HCT116 (cell line): Measurements from ENCODE around the gene CBLB. TPM values are rescaled to one million over a fixed set of nuclear protein-coding genes. Genes with fewer than 3 reads are reported as not detected.

Experiments used
- ATAC-seq: fragments of 200-7000 bp; cut with Tn5 transposase; 2 replicates; pipeline ENCODE4 v1.9.1; 2020; ENCODE audit warnings: mild to moderate bottlenecking, moderate library complexity
- BruUV-seq: library from RNA; stranded (reverse); fragments of 400-500 nt; replicated peaks from 2 replicates; lab custom pipeline; 2021; lab: Mats Ljungman, UMichigan
- CTCF ChIA-PET: fragments of 300-600 bp; sonication (Branson Sonifier 250); formaldehyde crosslinking; loops from one replicate; lab custom pipeline; 2021; ENCODE audit warnings: antibody characterized with exemption; lab: Charles Lee
- POLR2A ChIA-PET: fragments of 300-600, 350-600 bp; sonication (Branson Sonifier 250); formaldehyde crosslinking; loops from one replicate; lab custom pipeline; 2021; ENCODE audit warnings: antibody characterized with exemption; lab: Charles Lee
- RAD21 ChIA-PET, 2 experiments: fragments of 300-600 bp; sonication (Branson Sonifier 250); formaldehyde crosslinking; loops; one replicate each; lab custom pipeline; 2023; ENCODE audit warnings: low total read pairs in 2 of 2; ENCODE audit not compliant: uncharacterized antibody in 2 of 2, unreplicated experiment in 2 of 2, low non-redundant PET in 1 of 2; lab: Charles Lee
- DNase-seq: peaks from one replicate; pipeline ENCODE4 v3.0.0-alpha.2; 2010; ENCODE audit warnings: low read depth, low spot score
- H2AFZ ChIP-seq: fragments of 200-600 bp; shearing (Covaris generic), sonication (generic); 2 replicates; pipeline ENCODE4 v1.6.1; 2017; ENCODE audit warnings: low read depth, mixed run types, mixed read lengths, antibody characterized with exemption, low read length; ENCODE audit not compliant: poor library complexity, severe bottlenecking
- H3K27ac ChIP-seq: 2 replicates; pipeline ENCODE4 v1.5.1; 2012; ENCODE audit warnings: low read depth, low read length
- H3K27me3 ChIP-seq: fragments of 200-600 bp; sonication (generic); 2 replicates; pipeline ENCODE4 v1.6.1; 2016; ENCODE audit warnings: mixed run types, low read length, mixed read lengths; ENCODE audit not compliant: insufficient read depth
- H3K36me3 ChIP-seq, 2 experiments: fragments of 200-500 bp in 1 of 2; fragments of 200-600 bp in 1 of 2; sonication (Bioruptor generic) in 1 of 2; sonication (generic) in 1 of 2; 2 replicates each; pipeline versions ENCODE4 v1.5.1 to v1.6.1; 2014 to 2016; ENCODE audit warnings: low read length in 2 of 2, inconsistent platforms in 1 of 2, mixed read lengths in 1 of 2, mixed run types in 1 of 2; ENCODE audit not compliant: insufficient read depth in 2 of 2, control insufficient read depth in 1 of 2
- H3K4me1 ChIP-seq, 2 experiments: fragments of 200-600 bp in 1 of 2; sonication (generic) in 1 of 2; 2 replicates each; pipeline versions ENCODE4 v1.5.1 to v1.6.1; 2012 to 2017; ENCODE audit warnings: low read length in 2 of 2, inconsistent platforms in 1 of 2, mild to moderate bottlenecking in 1 of 2, mixed read lengths in 1 of 2, mixed run types in 1 of 2, moderate library complexity in 1 of 2; ENCODE audit not compliant: insufficient read depth in 2 of 2, control insufficient read depth in 1 of 2
- H3K4me2 ChIP-seq: fragments of 200-600 bp; sonication (generic); 2 replicates; pipeline ENCODE4 v1.6.1; 2017; ENCODE audit warnings: mixed run types, low read length, mixed read lengths
- H3K4me3 ChIP-seq, 2 experiments: fragments of 200-600 bp in 1 of 2; sonication (generic) in 1 of 2; replicated peaks in 1 of 2; 2 replicates each; pipeline ENCODE4 v1.5.1; 2011 to 2016; ENCODE audit warnings: low read length in 2 of 2, control low read depth in 1 of 2, low read depth in 1 of 2, mild to moderate bottlenecking in 1 of 2, mixed read lengths in 1 of 2, mixed run types in 1 of 2
- H3K79me2 ChIP-seq: fragments of 200-600 bp; sonication (generic); 2 replicates; pipeline ENCODE4 v1.6.1; 2017; ENCODE audit warnings: mild to moderate bottlenecking, mixed run types, low read length, moderate library complexity, mixed read lengths; ENCODE audit not compliant: insufficient read depth
- H3K9ac ChIP-seq: fragments of 200-600 bp; sonication (generic); 2 replicates; pipeline ENCODE4 v1.6.1; 2016; ENCODE audit warnings: low read length, mixed read lengths
- H3K9me2 ChIP-seq: fragments of 200-600 bp; sonication (generic), shearing (Covaris generic); 2 replicates; pipeline ENCODE4 v1.6.1; 2017; ENCODE audit warnings: mixed run types, mild to moderate bottlenecking, moderate library complexity; ENCODE audit not compliant: insufficient read depth
- H3K9me3 ChIP-seq, 2 experiments: fragments of 200-500 bp in 1 of 2; fragments of 200-600 bp in 1 of 2; sonication (Bioruptor generic) in 1 of 2; sonication (generic) in 1 of 2; 2 replicates each; pipeline ENCODE4 v1.6.1; 2014 to 2017; ENCODE audit warnings: low read length in 2 of 2, mixed read lengths in 2 of 2, inconsistent platforms in 1 of 2, low read depth in 1 of 2, mild to moderate bottlenecking in 1 of 2, mixed run types in 1 of 2, moderate library complexity in 1 of 2; ENCODE audit not compliant: control insufficient read depth in 1 of 2, insufficient read depth in 1 of 2
- H4K20me1 ChIP-seq: fragments of 200-600 bp; sonication (generic), shearing (Covaris generic); 2 replicates; pipeline ENCODE4 v1.6.1; 2017; ENCODE audit warnings: mixed run types, mild to moderate bottlenecking, moderate library complexity; ENCODE audit not compliant: insufficient read depth
- CBX3 ChIP-seq: IDR thresholded peaks from 2 replicates; pipeline ENCODE4 v1.6.1; 2012; ENCODE audit warnings: low read depth
- CEBPB ChIP-seq: IDR thresholded peaks from 2 replicates; pipeline ENCODE4 v1.6.1; 2012; ENCODE audit warnings: low read depth
- EGR1 ChIP-seq: IDR thresholded peaks from 2 replicates; pipeline ENCODE4 v1.6.1; 2012; ENCODE audit warnings: low read depth
- ELF1 ChIP-seq: IDR thresholded peaks from 2 replicates; pipeline ENCODE4 v1.6.1; 2012; ENCODE audit warnings: low read depth, borderline replicate concordance
- EZH2 ChIP-seq: fragments of 200-600 bp; sonication (generic); IDR thresholded peaks from 2 replicates; pipeline ENCODE4 v1.6.1; 2017; ENCODE audit warnings: antibody characterized with exemption, mixed run types
- FOSL1 ChIP-seq: IDR thresholded peaks from 2 replicates; pipeline ENCODE4 v1.6.1; 2012; ENCODE audit warnings: low read depth
- JUND ChIP-seq: IDR thresholded peaks from 2 replicates; pipeline ENCODE4 v1.6.1; 2012
- POLR2A ChIP-seq: IDR thresholded peaks from 2 replicates; pipeline ENCODE4 v1.7.0; 2011; ENCODE audit warnings: borderline replicate concordance; ENCODE audit not compliant: insufficient read depth, insufficient read length; ENCODE audit errors: extremely low read depth
- POLR2AphosphoS5 ChIP-seq: IDR thresholded peaks from 2 replicates; pipeline ENCODE4 v1.6.1; 2011; ENCODE audit warnings: mild to moderate bottlenecking, low read depth, low read length, moderate library complexity
- RAD21 ChIP-seq: IDR thresholded peaks from 2 replicates; pipeline ENCODE4 v1.6.1; 2012; ENCODE audit warnings: low read depth, mild to moderate bottlenecking
- SIN3A ChIP-seq: IDR thresholded peaks from 2 replicates; pipeline ENCODE4 v1.6.1; 2012; ENCODE audit warnings: low read depth
- SP1 ChIP-seq: IDR thresholded peaks from 2 replicates; pipeline ENCODE4 v1.6.1; 2012; ENCODE audit warnings: low read depth
- TCF7L2 ChIP-seq: IDR thresholded peaks from 2 replicates; pipeline ENCODE4 v1.7.0; 2011; ENCODE audit warnings: borderline replicate concordance, inconsistent platforms; ENCODE audit not compliant: insufficient read depth, insufficient read length; ENCODE audit errors: extremely low read depth
- YY1 ChIP-seq: IDR thresholded peaks from 2 replicates; pipeline ENCODE4 v1.6.1; 2011; ENCODE audit warnings: low read length, low read depth, moderate library complexity, mild to moderate bottlenecking; ENCODE audit not compliant: insufficient replicate concordance; ENCODE audit errors: extremely low read depth
- ZFX ChIP-seq: fragments of 450-650 bp; IDR thresholded peaks from 2 replicates; pipeline ENCODE4 v1.6.1; 2017
- intact Hi-C: fragments of 100-400 bp; cut with micrococcal nuclease; formaldehyde crosslinking; loops from 2 replicates; pipeline ENCODE4 v1.10.0; 2022
- total RNA-seq: library from RNA; stranded (reverse); gene quantifications from one replicate; pipeline ENCODE4 v1.2.1, GENCODE V29; 2021; ENCODE audit not compliant: unreplicated experiment
- TF ChIP-seq, protein P1 (sequence below): IDR thresholded peaks from 2 replicates; pipeline ENCODE4 v1.6.1; 2012
- TF ChIP-seq, protein P2 (sequence below): IDR thresholded peaks from 2 replicates; pipeline ENCODE4 v1.6.1; 2012; ENCODE audit warnings: low read depth
- TF ChIP-seq, protein P3 (sequence below): IDR thresholded peaks from 2 replicates; pipeline ENCODE4 v1.6.1; 2011; ENCODE audit warnings: mild to moderate bottlenecking, low read length, moderate library complexity; ENCODE audit not compliant: insufficient replicate concordance; ENCODE audit errors: extremely low read depth
- TF ChIP-seq, protein P4 (sequence below): IDR thresholded peaks from 2 replicates; pipeline ENCODE4 v1.6.1; 2012
- TF ChIP-seq, protein P5 (sequence below), 3 experiments: fragments of 200-600 bp in 1 of 3; sonication (generic) in 1 of 3; IDR thresholded peaks in 2 of 3; conservative IDR thresholded peaks in 1 of 3; 2 replicates each; pipeline ENCODE4 v1.5.1; 2012 to 2017; ENCODE audit warnings: low read depth in 2 of 3, low read length in 2 of 3, antibody characterized with exemption in 1 of 3, borderline replicate concordance in 1 of 3, control low read depth in 1 of 3, mild to moderate bottlenecking in 1 of 3, mixed read lengths in 1 of 3, mixed run types in 1 of 3, moderate library complexity in 1 of 3; ENCODE audit not compliant: insufficient read depth in 1 of 3

The CBLB gene
- total RNA-seq, 1 experiment from 2014 or later: 10.4 TPM

DNA sequence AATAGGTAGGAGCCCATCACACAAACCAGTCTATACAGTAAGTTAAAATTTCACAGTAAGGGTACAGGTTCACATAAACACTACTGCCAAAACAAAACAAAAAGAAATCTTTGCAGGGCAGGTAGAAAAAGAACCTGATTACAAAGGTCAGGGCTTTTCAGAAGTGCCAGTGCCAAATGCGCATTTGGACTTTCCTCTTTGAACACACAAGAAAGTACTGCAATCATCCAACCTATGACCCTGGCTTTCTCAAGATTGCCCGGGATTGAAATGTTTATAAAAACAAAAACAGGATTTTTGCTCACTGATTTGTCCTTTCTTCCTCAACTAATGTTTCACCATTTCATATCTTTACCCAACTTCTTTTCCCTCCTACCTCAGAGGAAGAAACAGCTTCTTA, 47.4 kb downstream of the CBLB start:
- ChIA-PET POLR2A (no interaction called here), CTCF (no interaction called here), RAD21 (no interaction called here)
- Histone ChIP-seq H2AFZ (no peak overlapping the region), H3K27ac (no peak overlapping the region), H3K4me1 (peaks cover 20 to 22% of the 10 kb centered on the region in 2 experiments), H3K9me3 (no peaks in the 10 kb centered on the region), H4K20me1 (no peaks in the 10 kb centered on the region), H3K9me2 (no peaks in the 10 kb centered on the region), H3K36me3 (no peaks in the 10 kb centered on the region), H3K9ac (no peak overlapping the region), H3K79me2 (no peaks in the 10 kb centered on the region), H3K4me2 (no peak overlapping the region), H3K27me3 (no peaks in the 10 kb centered on the region), H3K4me3 (no peak overlapping the region)
- intact Hi-C loops: no loop called here
- no TSS peak for BruUV-seq
- no peak for TF ChIP-seq JUND
- no peak for TF ChIP-seq RAD21
- no peak for TF ChIP-seq CBX3
- TF ChIP-seq POLR2A: no peak
- no peak for TF ChIP-seq SIN3A
- TF ChIP-seq, protein P1, sequence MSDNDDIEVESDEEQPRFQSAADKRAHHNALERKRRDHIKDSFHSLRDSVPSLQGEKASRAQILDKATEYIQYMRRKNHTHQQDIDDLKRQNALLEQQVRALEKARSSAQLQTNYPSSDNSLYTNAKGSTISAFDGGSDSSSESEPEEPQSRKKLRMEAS: no peak
- TF ChIP-seq YY1: no peak
- TF ChIP-seq EZH2: no peak
- TF ChIP-seq, protein P2, sequence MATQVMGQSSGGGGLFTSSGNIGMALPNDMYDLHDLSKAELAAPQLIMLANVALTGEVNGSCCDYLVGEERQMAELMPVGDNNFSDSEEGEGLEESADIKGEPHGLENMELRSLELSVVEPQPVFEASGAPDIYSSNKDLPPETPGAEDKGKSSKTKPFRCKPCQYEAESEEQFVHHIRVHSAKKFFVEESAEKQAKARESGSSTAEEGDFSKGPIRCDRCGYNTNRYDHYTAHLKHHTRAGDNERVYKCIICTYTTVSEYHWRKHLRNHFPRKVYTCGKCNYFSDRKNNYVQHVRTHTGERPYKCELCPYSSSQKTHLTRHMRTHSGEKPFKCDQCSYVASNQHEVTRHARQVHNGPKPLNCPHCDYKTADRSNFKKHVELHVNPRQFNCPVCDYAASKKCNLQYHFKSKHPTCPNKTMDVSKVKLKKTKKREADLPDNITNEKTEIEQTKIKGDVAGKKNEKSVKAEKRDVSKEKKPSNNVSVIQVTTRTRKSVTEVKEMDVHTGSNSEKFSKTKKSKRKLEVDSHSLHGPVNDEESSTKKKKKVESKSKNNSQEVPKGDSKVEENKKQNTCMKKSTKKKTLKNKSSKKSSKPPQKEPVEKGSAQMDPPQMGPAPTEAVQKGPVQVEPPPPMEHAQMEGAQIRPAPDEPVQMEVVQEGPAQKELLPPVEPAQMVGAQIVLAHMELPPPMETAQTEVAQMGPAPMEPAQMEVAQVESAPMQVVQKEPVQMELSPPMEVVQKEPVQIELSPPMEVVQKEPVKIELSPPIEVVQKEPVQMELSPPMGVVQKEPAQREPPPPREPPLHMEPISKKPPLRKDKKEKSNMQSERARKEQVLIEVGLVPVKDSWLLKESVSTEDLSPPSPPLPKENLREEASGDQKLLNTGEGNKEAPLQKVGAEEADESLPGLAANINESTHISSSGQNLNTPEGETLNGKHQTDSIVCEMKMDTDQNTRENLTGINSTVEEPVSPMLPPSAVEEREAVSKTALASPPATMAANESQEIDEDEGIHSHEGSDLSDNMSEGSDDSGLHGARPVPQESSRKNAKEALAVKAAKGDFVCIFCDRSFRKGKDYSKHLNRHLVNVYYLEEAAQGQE: no peak
- no peak for TF ChIP-seq CEBPB
- TF ChIP-seq, protein P3, sequence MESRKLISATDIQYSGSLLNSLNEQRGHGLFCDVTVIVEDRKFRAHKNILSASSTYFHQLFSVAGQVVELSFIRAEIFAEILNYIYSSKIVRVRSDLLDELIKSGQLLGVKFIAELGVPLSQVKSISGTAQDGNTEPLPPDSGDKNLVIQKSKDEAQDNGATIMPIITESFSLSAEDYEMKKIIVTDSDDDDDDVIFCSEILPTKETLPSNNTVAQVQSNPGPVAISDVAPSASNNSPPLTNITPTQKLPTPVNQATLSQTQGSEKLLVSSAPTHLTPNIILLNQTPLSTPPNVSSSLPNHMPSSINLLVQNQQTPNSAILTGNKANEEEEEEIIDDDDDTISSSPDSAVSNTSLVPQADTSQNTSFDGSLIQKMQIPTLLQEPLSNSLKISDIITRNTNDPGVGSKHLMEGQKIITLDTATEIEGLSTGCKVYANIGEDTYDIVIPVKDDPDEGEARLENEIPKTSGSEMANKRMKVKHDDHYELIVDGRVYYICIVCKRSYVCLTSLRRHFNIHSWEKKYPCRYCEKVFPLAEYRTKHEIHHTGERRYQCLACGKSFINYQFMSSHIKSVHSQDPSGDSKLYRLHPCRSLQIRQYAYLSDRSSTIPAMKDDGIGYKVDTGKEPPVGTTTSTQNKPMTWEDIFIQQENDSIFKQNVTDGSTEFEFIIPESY: no peak
- no peak for TF ChIP-seq ZFX
- no peak for TF ChIP-seq POLR2AphosphoS5
- no peak for TF ChIP-seq EGR1
- TF ChIP-seq ELF1: no peak
- TF ChIP-seq, protein P4, sequence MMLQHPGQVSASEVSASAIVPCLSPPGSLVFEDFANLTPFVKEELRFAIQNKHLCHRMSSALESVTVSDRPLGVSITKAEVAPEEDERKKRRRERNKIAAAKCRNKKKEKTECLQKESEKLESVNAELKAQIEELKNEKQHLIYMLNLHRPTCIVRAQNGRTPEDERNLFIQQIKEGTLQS: no peak
- TF ChIP-seq, protein P5, sequence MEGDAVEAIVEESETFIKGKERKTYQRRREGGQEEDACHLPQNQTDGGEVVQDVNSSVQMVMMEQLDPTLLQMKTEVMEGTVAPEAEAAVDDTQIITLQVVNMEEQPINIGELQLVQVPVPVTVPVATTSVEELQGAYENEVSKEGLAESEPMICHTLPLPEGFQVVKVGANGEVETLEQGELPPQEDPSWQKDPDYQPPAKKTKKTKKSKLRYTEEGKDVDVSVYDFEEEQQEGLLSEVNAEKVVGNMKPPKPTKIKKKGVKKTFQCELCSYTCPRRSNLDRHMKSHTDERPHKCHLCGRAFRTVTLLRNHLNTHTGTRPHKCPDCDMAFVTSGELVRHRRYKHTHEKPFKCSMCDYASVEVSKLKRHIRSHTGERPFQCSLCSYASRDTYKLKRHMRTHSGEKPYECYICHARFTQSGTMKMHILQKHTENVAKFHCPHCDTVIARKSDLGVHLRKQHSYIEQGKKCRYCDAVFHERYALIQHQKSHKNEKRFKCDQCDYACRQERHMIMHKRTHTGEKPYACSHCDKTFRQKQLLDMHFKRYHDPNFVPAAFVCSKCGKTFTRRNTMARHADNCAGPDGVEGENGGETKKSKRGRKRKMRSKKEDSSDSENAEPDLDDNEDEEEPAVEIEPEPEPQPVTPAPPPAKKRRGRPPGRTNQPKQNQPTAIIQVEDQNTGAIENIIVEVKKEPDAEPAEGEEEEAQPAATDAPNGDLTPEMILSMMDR (IDR thresholded peaks at IDR 0.05 in 2 of 3, conservative IDR thresholded peaks at IDR 0.05 in 1 of 3; ENCODE audit: borderline replicate concordance in 1 of 3, insufficient read depth in 1 of 3, low read depth in 2 of 3, low read length in 2 of 3): no peak
- TF ChIP-seq FOSL1: no peak
- no peak for TF ChIP-seq SP1
- TF ChIP-seq TCF7L2: no peak
- ATAC-seq (no peak), DNase-seq (no peak)
